A549 (cell line): ENCODE measurements around the gene SERPINE3.

Experiments
- CBX8 ChIP-seq: fragments of 200-600 bp; sonication (generic); IDR thresholded peaks from 2 replicates; pipeline ENCODE4 v1.6.1; 2016
- CHD2 ChIP-seq: fragments of 150-350 bp; IDR thresholded peaks from 2 replicates; pipeline ENCODE4 v1.6.1; 2014; ENCODE audit warnings: low read length; ENCODE audit not compliant: partially characterized antibody
- EHF ChIP-seq: fragments of 250-450 bp; sonication (Bioruptor Pico); IDR thresholded peaks from 2 replicates; pipeline ENCODE4 v1.5.0; 2020; ENCODE audit warnings: mild to moderate bottlenecking
- EP300 ChIP-seq, 2 experiments: fragments of >200 bp; sonication (Bioruptor Twin); formaldehyde crosslinking; IDR thresholded peaks; 2 replicates in 1 of 2; 3 replicates in 1 of 2; pipeline ENCODE4 v1.6.1; 2016 to 2017
- HDAC2 ChIP-seq: fragments of 200-600 bp; sonication (generic); IDR thresholded peaks from 2 replicates; pipeline ENCODE4 v1.6.1; 2016
- HOXB5 ChIP-seq: fragments of 250-450 bp; sonication (Bioruptor Pico); IDR thresholded peaks from 2 replicates; pipeline ENCODE4 v1.5.0; 2020; ENCODE audit warnings: mild to moderate bottlenecking, moderate library complexity
- MAFK ChIP-seq: fragments of 450-650 bp; IDR thresholded peaks from 2 replicates; pipeline ENCODE4 v1.6.1; 2014; ENCODE audit not compliant: partially characterized antibody
- MAX ChIP-seq: IDR thresholded peaks from 2 replicates; pipeline ENCODE4 v1.6.1; 2012
- POLR2A ChIP-seq: IDR thresholded peaks from 2 replicates; pipeline ENCODE4 v1.6.1; 2012; ENCODE audit warnings: mild to moderate bottlenecking, low read length
- REST ChIP-seq: fragments of 200-600 bp; sonication (generic); IDR thresholded peaks from 2 replicates; pipeline ENCODE4 v1.6.1; 2016; ENCODE audit warnings: antibody characterized with exemption, mild to moderate bottlenecking, moderate library complexity
- RNF2 ChIP-seq: fragments of 200-600 bp; sonication (generic); IDR thresholded peaks from 2 replicates; pipeline ENCODE4 v1.6.1; 2016; ENCODE audit warnings: low read depth, mild to moderate bottlenecking, antibody characterized with exemption, moderate library complexity, borderline replicate concordance
- ZC3H11A ChIP-seq: fragments of 450-650 bp; IDR thresholded peaks from 2 replicates; pipeline ENCODE4 v1.6.1; 2014; ENCODE audit warnings: antibody characterized with exemption, mild to moderate bottlenecking
- TF ChIP-seq, protein P1 (sequence below): fragments of >200 bp; sonication (Bioruptor Twin); formaldehyde crosslinking; IDR thresholded peaks from 3 replicates; pipeline ENCODE4 v1.5.1; 2016
- TF ChIP-seq, protein P2 (sequence below): IDR thresholded peaks from 2 replicates; pipeline ENCODE4 v1.6.1; 2012; ENCODE audit warnings: low read depth, borderline replicate concordance

DNA sequence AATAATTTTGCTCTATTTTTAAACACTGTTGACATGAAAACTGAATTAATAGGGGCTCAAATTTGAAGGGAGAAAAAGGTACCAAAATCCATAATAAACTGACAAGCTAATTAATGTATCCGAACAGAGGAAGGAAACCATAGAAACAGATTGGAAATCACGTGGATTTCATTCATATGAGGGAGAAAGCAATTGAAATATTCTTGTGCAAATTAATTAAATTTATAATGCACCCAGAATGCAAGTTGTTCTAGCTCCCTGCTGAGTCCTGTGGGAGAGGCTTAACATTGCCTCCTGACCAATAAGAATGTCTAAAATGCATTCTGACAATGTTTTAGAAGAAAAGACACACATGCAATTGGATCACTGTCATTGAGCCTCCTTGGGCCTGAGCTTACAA lies 17.7 kb upstream of the SERPINE3 start:
- TF ChIP-seq EP300 (IDR thresholded peaks at IDR 0.05) (no peak), EHF (CRISPR knock-in tag) (no peak), POLR2A (no peak), CBX8 (no peak), RNF2 (no peak), ZC3H11A (no peak), HDAC2 (no peak), MAFK (no peak), MAX (no peak), REST (no peak), CHD2 (no peak), HOXB5 (CRISPR knock-in tag) (no peak)
- TF ChIP-seq, protein P1, sequence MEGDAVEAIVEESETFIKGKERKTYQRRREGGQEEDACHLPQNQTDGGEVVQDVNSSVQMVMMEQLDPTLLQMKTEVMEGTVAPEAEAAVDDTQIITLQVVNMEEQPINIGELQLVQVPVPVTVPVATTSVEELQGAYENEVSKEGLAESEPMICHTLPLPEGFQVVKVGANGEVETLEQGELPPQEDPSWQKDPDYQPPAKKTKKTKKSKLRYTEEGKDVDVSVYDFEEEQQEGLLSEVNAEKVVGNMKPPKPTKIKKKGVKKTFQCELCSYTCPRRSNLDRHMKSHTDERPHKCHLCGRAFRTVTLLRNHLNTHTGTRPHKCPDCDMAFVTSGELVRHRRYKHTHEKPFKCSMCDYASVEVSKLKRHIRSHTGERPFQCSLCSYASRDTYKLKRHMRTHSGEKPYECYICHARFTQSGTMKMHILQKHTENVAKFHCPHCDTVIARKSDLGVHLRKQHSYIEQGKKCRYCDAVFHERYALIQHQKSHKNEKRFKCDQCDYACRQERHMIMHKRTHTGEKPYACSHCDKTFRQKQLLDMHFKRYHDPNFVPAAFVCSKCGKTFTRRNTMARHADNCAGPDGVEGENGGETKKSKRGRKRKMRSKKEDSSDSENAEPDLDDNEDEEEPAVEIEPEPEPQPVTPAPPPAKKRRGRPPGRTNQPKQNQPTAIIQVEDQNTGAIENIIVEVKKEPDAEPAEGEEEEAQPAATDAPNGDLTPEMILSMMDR: no peak
- TF ChIP-seq, protein P2, sequence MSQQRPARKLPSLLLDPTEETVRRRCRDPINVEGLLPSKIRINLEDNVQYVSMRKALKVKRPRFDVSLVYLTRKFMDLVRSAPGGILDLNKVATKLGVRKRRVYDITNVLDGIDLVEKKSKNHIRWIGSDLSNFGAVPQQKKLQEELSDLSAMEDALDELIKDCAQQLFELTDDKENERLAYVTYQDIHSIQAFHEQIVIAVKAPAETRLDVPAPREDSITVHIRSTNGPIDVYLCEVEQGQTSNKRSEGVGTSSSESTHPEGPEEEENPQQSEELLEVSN: no peak
